Measurements from ENCODE around the gene SDCCAG8. TPM values are rescaled to one million over a fixed set of nuclear protein-coding genes. Genes with fewer than 3 reads are reported as not detected.

Gene SDCCAG8
- total RNA-seq, 1 experiment from 2014 or later = 14.0 TPM

- TF ChIP-seq POLR2AphosphoS5 (IDR thresholded peaks at IDR 0.05; ENCODE audit: low read depth, low read length) (no peak), TCF7L2 (IDR thresholded peaks at IDR 0.05; ENCODE audit: low read depth, low read length) (no peak), SIN3A (IDR thresholded peaks at IDR 0.05; ENCODE audit: borderline replicate concordance, insufficient read depth, low read depth, low read length) (no peak)
- TF ChIP-seq, protein P1, sequence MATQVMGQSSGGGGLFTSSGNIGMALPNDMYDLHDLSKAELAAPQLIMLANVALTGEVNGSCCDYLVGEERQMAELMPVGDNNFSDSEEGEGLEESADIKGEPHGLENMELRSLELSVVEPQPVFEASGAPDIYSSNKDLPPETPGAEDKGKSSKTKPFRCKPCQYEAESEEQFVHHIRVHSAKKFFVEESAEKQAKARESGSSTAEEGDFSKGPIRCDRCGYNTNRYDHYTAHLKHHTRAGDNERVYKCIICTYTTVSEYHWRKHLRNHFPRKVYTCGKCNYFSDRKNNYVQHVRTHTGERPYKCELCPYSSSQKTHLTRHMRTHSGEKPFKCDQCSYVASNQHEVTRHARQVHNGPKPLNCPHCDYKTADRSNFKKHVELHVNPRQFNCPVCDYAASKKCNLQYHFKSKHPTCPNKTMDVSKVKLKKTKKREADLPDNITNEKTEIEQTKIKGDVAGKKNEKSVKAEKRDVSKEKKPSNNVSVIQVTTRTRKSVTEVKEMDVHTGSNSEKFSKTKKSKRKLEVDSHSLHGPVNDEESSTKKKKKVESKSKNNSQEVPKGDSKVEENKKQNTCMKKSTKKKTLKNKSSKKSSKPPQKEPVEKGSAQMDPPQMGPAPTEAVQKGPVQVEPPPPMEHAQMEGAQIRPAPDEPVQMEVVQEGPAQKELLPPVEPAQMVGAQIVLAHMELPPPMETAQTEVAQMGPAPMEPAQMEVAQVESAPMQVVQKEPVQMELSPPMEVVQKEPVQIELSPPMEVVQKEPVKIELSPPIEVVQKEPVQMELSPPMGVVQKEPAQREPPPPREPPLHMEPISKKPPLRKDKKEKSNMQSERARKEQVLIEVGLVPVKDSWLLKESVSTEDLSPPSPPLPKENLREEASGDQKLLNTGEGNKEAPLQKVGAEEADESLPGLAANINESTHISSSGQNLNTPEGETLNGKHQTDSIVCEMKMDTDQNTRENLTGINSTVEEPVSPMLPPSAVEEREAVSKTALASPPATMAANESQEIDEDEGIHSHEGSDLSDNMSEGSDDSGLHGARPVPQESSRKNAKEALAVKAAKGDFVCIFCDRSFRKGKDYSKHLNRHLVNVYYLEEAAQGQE (IDR thresholded peaks at IDR 0.05; ENCODE audit: insufficient read depth in 1 of 2, low read depth in 2 of 2, low read length in 1 of 2) = no peak
- TF ChIP-seq, protein P2, sequence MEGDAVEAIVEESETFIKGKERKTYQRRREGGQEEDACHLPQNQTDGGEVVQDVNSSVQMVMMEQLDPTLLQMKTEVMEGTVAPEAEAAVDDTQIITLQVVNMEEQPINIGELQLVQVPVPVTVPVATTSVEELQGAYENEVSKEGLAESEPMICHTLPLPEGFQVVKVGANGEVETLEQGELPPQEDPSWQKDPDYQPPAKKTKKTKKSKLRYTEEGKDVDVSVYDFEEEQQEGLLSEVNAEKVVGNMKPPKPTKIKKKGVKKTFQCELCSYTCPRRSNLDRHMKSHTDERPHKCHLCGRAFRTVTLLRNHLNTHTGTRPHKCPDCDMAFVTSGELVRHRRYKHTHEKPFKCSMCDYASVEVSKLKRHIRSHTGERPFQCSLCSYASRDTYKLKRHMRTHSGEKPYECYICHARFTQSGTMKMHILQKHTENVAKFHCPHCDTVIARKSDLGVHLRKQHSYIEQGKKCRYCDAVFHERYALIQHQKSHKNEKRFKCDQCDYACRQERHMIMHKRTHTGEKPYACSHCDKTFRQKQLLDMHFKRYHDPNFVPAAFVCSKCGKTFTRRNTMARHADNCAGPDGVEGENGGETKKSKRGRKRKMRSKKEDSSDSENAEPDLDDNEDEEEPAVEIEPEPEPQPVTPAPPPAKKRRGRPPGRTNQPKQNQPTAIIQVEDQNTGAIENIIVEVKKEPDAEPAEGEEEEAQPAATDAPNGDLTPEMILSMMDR (IDR thresholded peaks at IDR 0.05) = no peak
- BruUV-seq (replicated peaks) = no TSS peak
- no peaks in the 10 kb centered on the region for H3K4me1 ChIP-seq (ENCODE audit: control insufficient read depth, insufficient read depth, low read length)
- no peak for DNase-seq (ENCODE audit: low read depth, low spot score)
- ChIA-PET POLR2A (no interaction called here), CTCF (no interaction called here)
- H3K27me3 ChIP-seq (ENCODE audit: control insufficient read depth, insufficient read depth, low read length) = no peaks in the 10 kb centered on the region
- H3K4me3 ChIP-seq (ENCODE audit: low read depth in 2 of 2, low read length in 2 of 2) = no peak overlapping the region
- H3K9me3 ChIP-seq (ENCODE audit: control insufficient read depth, insufficient read depth, low read depth, low read length) = no peaks in the 10 kb centered on the region
- no peak overlapping the region for H3K27ac ChIP-seq (ENCODE audit: low read length)
- no peak for ATAC-seq
- H3K36me3 ChIP-seq (ENCODE audit: control insufficient read depth, insufficient read depth, low read length) = no peaks in the 10 kb centered on the region
- in situ Hi-C loops (cut with HindIII; ENCODE audit: low pct_unique_long_range_greater_than_20kb, low sequenced_read_pairs) = no loop called here
- intact Hi-C loops (cut with micrococcal nuclease; ENCODE audit: unreplicated experiment) = no loop called here
Observed at GRCh38 chr1:243364330-243364729, 108.5 kb downstream of the SDCCAG8 start.

DNA sequence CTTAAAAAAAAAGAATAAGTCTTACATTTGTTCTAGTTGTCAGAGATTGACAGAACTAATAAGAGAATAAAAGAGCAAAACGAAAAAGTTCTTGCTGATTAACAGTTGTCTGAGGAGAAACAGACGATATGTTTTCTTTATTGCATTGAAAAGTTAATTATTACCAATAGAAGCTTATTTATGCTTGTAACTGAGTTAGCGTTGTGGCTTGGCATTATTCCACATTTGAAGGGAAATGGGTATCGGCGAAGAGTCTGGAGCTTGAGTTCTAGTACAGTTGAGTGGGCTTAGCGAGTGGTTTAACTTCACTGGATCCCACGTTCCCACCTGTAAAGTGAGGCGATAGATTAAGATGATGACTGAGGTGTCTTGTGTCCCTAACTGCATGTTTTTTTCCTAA lies 109.0 kb downstream of the SDCCAG8 start:
- Histone ChIP-seq H3K4me3 (ENCODE audit: low read depth in 2 of 2, low read length in 2 of 2) (no peak overlapping the region), H3K9me3 (ENCODE audit: control insufficient read depth, insufficient read depth, low read depth, low read length) (no peaks in the 10 kb centered on the region), H3K36me3 (ENCODE audit: control insufficient read depth, insufficient read depth, low read length) (no peaks in the 10 kb centered on the region), H3K27me3 (ENCODE audit: control insufficient read depth, insufficient read depth, low read length) (no peaks in the 10 kb centered on the region), H3K27ac (ENCODE audit: low read length) (no peak overlapping the region), H3K4me1 (ENCODE audit: control insufficient read depth, insufficient read depth, low read length) (no peaks in the 10 kb centered on the region)
- in situ Hi-C loops (cut with HindIII; ENCODE audit: low pct_unique_long_range_greater_than_20kb, low sequenced_read_pairs) = no loop called here
- no peak for ATAC-seq
- intact Hi-C loops (cut with micrococcal nuclease; ENCODE audit: unreplicated experiment) = no loop called here
- no TSS peak for BruUV-seq (replicated peaks)
- no peak for DNase-seq (ENCODE audit: low read depth, low spot score)
- ChIA-PET POLR2A (no interaction called here), CTCF (no interaction called here)
- no peak for TF ChIP-seq POLR2AphosphoS5 (IDR thresholded peaks at IDR 0.05; ENCODE audit: low read depth, low read length)
- no peak for TF ChIP-seq SIN3A (IDR thresholded peaks at IDR 0.05; ENCODE audit: borderline replicate concordance, insufficient read depth, low read depth, low read length)
- TF ChIP-seq, protein P2 (IDR thresholded peaks at IDR 0.05) = no peak
- TF ChIP-seq, protein P1 (IDR thresholded peaks at IDR 0.05; ENCODE audit: insufficient read depth in 1 of 2, low read depth in 2 of 2, low read length in 1 of 2) = no peak
- no peak for TF ChIP-seq TCF7L2 (IDR thresholded peaks at IDR 0.05; ENCODE audit: low read depth, low read length)
